Activated CD8-positive, alpha-beta T cell treated with anti-CD3 and anti-CD28 coated beads for 36 hours (primary cell): ENCODE results near the gene UBE2G1. TPM values are rescaled to one million over a fixed set of nuclear protein-coding genes. Genes with fewer than 3 reads are reported as not detected.

ENCODE experiments used
- ATAC-seq: fragments of 200-7000 bp; cut with Tn5 transposase; one replicate; pipeline ENCODE4 v1.10.0; 2021; ENCODE audit warnings: mild to moderate bottlenecking, moderate library complexity
- CTCF ChIA-PET: fragments of 350-600 bp; sonication (Branson Sonifier 250); formaldehyde crosslinking; loops from one replicate; lab custom pipeline; 2021; ENCODE audit warnings: antibody characterized with exemption; lab: Charles Lee
- POLR2A ChIA-PET: fragments of 350-600 bp; sonication (Branson Sonifier 250); formaldehyde crosslinking; loops from one replicate; lab custom pipeline; 2021; ENCODE audit warnings: antibody characterized with exemption; lab: Charles Lee
- DNase-seq: peaks from one replicate; pipeline ENCODE4 v3.0.0-alpha.2; 2020
- H3K27ac Mint-ChIP-seq: one replicate; pipeline ENCODE4 v1.8.0; 2021; ENCODE audit warnings: mild to moderate bottlenecking, mixed read lengths
- H3K27me3 Mint-ChIP-seq: one replicate; pipeline ENCODE4 v1.8.0; 2021; ENCODE audit warnings: mixed read lengths
- H3K36me3 Mint-ChIP-seq: one replicate; pipeline ENCODE4 v1.8.0; 2021; ENCODE audit warnings: low read depth, mixed read lengths
- H3K4me1 Mint-ChIP-seq: one replicate; pipeline ENCODE4 v1.8.0; 2021; ENCODE audit warnings: low read depth, mixed read lengths
- H3K4me3 Mint-ChIP-seq: one replicate; pipeline ENCODE4 v1.8.0; 2021; ENCODE audit warnings: mild to moderate bottlenecking, moderate library complexity, mixed read lengths
- H3K9me3 Mint-ChIP-seq: one replicate; pipeline ENCODE4 v1.8.0; 2021; ENCODE audit warnings: mixed read lengths
- CTCF ChIP-seq: fragments of 200-600 bp; IDR thresholded peaks from one replicate; pipeline ENCODE4 v1.8.0; 2022; ENCODE audit warnings: antibody characterized with exemption, mild to moderate bottlenecking
- intact Hi-C: fragments of 100-400 bp; cut with micrococcal nuclease; formaldehyde crosslinking; loops from one replicate; pipeline ENCODE4 v1.10.0; 2022
- total RNA-seq, 2 experiments: library from RNA; stranded (reverse); gene quantifications; one replicate each; pipeline ENCODE4 v1.2.3, GENCODE V29; 2021

Gene UBE2G1
- total RNA-seq, 2 experiments from 2014 or later: 40.2 to 44.0 TPM

DNA sequence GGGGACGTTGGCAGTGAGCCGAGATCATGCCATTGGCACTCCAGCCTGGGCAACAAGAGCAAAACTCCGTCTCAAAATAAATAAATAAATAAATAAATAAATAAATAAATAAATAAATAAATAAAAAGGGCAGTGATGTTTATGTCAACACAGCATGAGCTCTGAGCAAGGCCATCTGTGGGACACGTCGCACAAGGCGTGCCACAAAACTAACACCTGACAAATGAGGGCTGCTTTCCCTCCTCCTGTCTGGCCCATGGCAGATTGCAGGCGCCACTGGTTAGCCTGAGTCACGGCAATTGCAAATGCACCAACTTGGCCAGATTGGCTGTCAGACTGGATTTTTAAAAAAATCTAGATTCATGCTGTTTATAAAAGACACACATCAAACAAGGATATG, 41.4 kb upstream of the UBE2G1 start:
- no peaks in the 10 kb centered on the region for H3K9me3 Mint-ChIP-seq
- ChIA-PET POLR2A (interaction anchor here (0.7 kb wide), 1 partner anchor 41 kb away, joined by 3 read pairs; no protein-coding TSS in a partner anchor), CTCF (interaction anchor here (0.9 to 2.7 kb wide), 4 partner anchors 13 to 208 kb away, joined by 3 to 10 read pairs (median 5); no protein-coding TSS in a partner anchor)
- no peaks in the 10 kb centered on the region for H3K27me3 Mint-ChIP-seq
- no peak overlapping the region for H3K27ac Mint-ChIP-seq
- H3K4me1 Mint-ChIP-seq: peaks cover 1% of the 10 kb centered on the region
- no peak for ATAC-seq
- no peak overlapping the region for H3K4me3 Mint-ChIP-seq
- intact Hi-C loops: no loop called here
- no peaks in the 10 kb centered on the region for H3K36me3 Mint-ChIP-seq
- no peak for DNase-seq
- no peak for TF ChIP-seq CTCF

GRCh38 chr17:4407216-4407615, 40.7 kb upstream of the UBE2G1 start:
- no peak for DNase-seq
- Mint-ChIP-seq H3K4me3 (no peak overlapping the region), H3K9me3 (no peaks in the 10 kb centered on the region), H3K27me3 (no peaks in the 10 kb centered on the region), H3K27ac (no peak overlapping the region), H3K36me3 (no peaks in the 10 kb centered on the region), H3K4me1 (no peaks in the 10 kb centered on the region)
- intact Hi-C loops: no loop called here
- no peak for ATAC-seq
- CTCF ChIA-PET: interaction anchor here (0.8 to 2.7 kb wide), 2 partner anchors 13 to 191 kb away, joined by 3 to 10 read pairs; no protein-coding TSS in a partner anchor
- no peak for TF ChIP-seq CTCF
- POLR2A ChIA-PET: no interaction called here

- no peaks in the 10 kb centered on the region for H3K4me1 Mint-ChIP-seq
- no peaks in the 10 kb centered on the region for H3K9me3 Mint-ChIP-seq
- H3K27me3 Mint-ChIP-seq: no peaks in the 10 kb centered on the region
- no peak overlapping the region for H3K27ac Mint-ChIP-seq
- no peak overlapping the region for H3K4me3 Mint-ChIP-seq
- ATAC-seq (no peak), DNase-seq (no peak)
- intact Hi-C loops: no loop called here
- no peaks in the 10 kb centered on the region for H3K36me3 Mint-ChIP-seq
- no peak for TF ChIP-seq CTCF
- CTCF ChIA-PET: interaction anchor here (0.8 to 2.7 kb wide), 2 partner anchors 14 to 190 kb away, joined by 3 to 10 read pairs; no protein-coding TSS in a partner anchor
- POLR2A ChIA-PET: interaction anchor here (1.3 kb wide), 1 partner anchor 41 kb away, joined by 4 read pairs; no protein-coding TSS in a partner anchor
Measured at GRCh38 chr17:4406386-4406785, 39.9 kb upstream of the UBE2G1 start.

GRCh38 chr17:4405699-4406098, 39.2 kb upstream of the UBE2G1 start:
- TF ChIP-seq CTCF: no peak
- Mint-ChIP-seq H3K27ac (no peak overlapping the region), H3K36me3 (no peaks in the 10 kb centered on the region), H3K9me3 (no peaks in the 10 kb centered on the region), H3K4me3 (no peak overlapping the region), H3K4me1 (no peaks in the 10 kb centered on the region), H3K27me3 (no peaks in the 10 kb centered on the region)
- POLR2A ChIA-PET: interaction anchor here (0.5 to 1.3 kb wide), 2 partner anchors 40 to 66 kb away, joined by 3 to 4 read pairs; no protein-coding TSS in a partner anchor
- intact Hi-C loops: no loop called here
- CTCF ChIA-PET: no interaction called here
- DNase-seq: no peak
- ATAC-seq: no peak

GRCh38 chr17:4405038-4405669, 38.7 kb upstream of the UBE2G1 start:
- no peak for TF ChIP-seq CTCF
- ATAC-seq (peak; percentile 27), DNase-seq (no peak)
- no peak overlapping the region for H3K4me3 Mint-ChIP-seq
- intact Hi-C loops: no loop called here
- H3K4me1 Mint-ChIP-seq: no peaks in the 10 kb centered on the region
- no peaks in the 10 kb centered on the region for H3K9me3 Mint-ChIP-seq
- H3K27me3 Mint-ChIP-seq: no peaks in the 10 kb centered on the region
- no peak overlapping the region for H3K27ac Mint-ChIP-seq
- H3K36me3 Mint-ChIP-seq: no peaks in the 10 kb centered on the region
- ChIA-PET CTCF (no interaction called here), POLR2A (interaction anchor here (0.5 to 1.3 kb wide), 2 partner anchors 39 to 65 kb away, joined by 3 to 4 read pairs; no protein-coding TSS in a partner anchor)
